GM19397 (cell line): ENCODE data around the gene FGD6.

ENCODE experiments used
- ATAC-seq: cut with Tn5 transposase; IDR thresholded peaks from one replicate; pipeline ENCODE4 v1.9.1; 2021; ENCODE audit warnings: mild to moderate bottlenecking, moderate library complexity; ENCODE audit not compliant: unreplicated experiment

The FGD6 gene

DNA sequence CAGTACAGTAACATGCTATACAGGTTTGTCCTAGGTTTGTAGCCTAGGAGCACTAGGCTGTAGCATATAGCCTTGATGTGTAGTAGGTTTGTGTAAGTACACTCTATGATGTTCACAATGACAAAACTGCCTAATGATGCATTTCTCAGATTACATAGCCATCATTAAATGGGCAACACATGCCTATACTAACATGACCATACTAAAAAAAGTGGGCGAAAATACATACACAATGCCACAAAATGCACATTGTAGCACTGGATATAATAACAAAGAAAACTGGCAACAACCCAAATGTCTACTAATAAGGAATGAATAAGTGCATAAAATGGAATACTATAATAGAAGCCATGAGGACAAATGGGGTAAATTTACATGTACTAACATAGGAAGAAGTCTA is 182.5 kb downstream of the FGD6 start:
- ATAC-seq: no peak
